PFSK-1 (cell line): ENCODE measurements around the gene PTPRN2.

Experiments
- FOXP2 ChIP-seq: optimal IDR thresholded peaks from 2 replicates; pipeline ENCODE3; 2011; ENCODE audit warnings: borderline replicate concordance, control low read depth, inconsistent platforms; ENCODE audit not compliant: insufficient read depth; ENCODE audit errors: extremely low read length, extremely low read depth
- POLR2AphosphoS5 ChIP-seq: IDR thresholded peaks from 2 replicates; pipeline ENCODE4 v1.6.1; 2012; ENCODE audit warnings: low read depth, mild to moderate bottlenecking, control low read depth, low read length, moderate library complexity
- SIN3A ChIP-seq: IDR thresholded peaks from 2 replicates; pipeline ENCODE4 v1.6.1; 2012; ENCODE audit warnings: mild to moderate bottlenecking, low read length, moderate library complexity, borderline replicate concordance; ENCODE audit not compliant: insufficient read depth
- TAF1 ChIP-seq: IDR thresholded peaks from 2 replicates; pipeline ENCODE4 v1.6.1; 2012; ENCODE audit warnings: low read length, control low read depth, borderline replicate concordance; ENCODE audit not compliant: insufficient read depth
- TF ChIP-seq, protein P1 (sequence below), 2 experiments: IDR thresholded peaks; 2 replicates each; pipeline versions ENCODE4 v1.6.1 to v1.8.0; 2011 to 2012; ENCODE audit warnings: low read depth in 2 of 2, low read length in 2 of 2, control low read depth in 1 of 2, inconsistent platforms in 1 of 2, mild to moderate bottlenecking in 1 of 2, moderate library complexity in 1 of 2; ENCODE audit not compliant: insufficient read depth in 1 of 2

The PTPRN2 gene

GRCh38 chr7:158487631-158488151, 99.9 kb downstream of the PTPRN2 start:
- TF ChIP-seq POLR2AphosphoS5 (no peak), SIN3A (no peak), FOXP2 (no peak), TAF1 (no peak)

GRCh38 chr7:158486919-158487318, 100.7 kb downstream of the PTPRN2 start:
- TF ChIP-seq, protein P1, sequence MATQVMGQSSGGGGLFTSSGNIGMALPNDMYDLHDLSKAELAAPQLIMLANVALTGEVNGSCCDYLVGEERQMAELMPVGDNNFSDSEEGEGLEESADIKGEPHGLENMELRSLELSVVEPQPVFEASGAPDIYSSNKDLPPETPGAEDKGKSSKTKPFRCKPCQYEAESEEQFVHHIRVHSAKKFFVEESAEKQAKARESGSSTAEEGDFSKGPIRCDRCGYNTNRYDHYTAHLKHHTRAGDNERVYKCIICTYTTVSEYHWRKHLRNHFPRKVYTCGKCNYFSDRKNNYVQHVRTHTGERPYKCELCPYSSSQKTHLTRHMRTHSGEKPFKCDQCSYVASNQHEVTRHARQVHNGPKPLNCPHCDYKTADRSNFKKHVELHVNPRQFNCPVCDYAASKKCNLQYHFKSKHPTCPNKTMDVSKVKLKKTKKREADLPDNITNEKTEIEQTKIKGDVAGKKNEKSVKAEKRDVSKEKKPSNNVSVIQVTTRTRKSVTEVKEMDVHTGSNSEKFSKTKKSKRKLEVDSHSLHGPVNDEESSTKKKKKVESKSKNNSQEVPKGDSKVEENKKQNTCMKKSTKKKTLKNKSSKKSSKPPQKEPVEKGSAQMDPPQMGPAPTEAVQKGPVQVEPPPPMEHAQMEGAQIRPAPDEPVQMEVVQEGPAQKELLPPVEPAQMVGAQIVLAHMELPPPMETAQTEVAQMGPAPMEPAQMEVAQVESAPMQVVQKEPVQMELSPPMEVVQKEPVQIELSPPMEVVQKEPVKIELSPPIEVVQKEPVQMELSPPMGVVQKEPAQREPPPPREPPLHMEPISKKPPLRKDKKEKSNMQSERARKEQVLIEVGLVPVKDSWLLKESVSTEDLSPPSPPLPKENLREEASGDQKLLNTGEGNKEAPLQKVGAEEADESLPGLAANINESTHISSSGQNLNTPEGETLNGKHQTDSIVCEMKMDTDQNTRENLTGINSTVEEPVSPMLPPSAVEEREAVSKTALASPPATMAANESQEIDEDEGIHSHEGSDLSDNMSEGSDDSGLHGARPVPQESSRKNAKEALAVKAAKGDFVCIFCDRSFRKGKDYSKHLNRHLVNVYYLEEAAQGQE (IDR thresholded peaks at IDR 0.05; ENCODE audit: insufficient read depth in 1 of 2, low read depth in 2 of 2, low read length in 2 of 2), result no peak

DNA sequence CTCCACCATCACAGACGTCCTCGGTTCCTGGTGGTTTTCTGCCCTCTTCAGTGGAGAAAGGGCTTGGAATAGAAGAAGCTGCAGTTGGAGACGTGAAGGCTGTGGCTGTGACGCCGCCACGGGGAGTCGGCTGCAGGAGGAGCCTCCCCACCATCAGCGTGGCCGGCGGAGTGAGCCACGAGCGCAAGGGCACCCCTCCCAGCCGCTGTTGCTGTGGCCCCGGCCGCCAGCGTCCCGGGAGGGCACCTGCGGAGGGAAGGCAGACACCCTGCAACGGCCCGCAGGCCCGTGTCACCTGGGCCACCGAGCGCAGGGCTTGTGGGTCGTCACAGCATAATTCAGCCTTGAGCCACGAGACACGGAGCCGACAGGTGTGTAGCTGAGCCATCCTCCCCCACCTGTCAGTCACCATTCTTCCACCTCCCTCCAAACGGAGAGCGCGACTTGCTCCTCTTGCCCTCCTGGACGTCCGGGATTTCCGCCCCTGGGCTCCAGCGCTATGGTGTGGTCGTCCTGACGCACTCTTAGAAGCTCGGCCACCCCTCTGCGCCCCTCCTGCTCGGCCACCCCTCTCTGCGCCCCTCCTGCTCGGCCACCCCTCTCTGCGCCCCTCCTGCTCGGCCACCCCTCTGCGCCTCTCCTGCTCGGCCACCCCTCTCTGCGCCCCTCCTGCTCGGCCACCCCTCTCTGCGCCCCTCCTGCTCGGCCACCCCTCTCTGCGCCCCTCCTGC, 102.7 kb downstream of the PTPRN2 start:
- TF ChIP-seq TAF1 (no peak), POLR2AphosphoS5 (no peak)
- TF ChIP-seq, protein P1 (IDR thresholded peaks at IDR 0.05; ENCODE audit: insufficient read depth in 1 of 2, low read depth in 2 of 2, low read length in 2 of 2), result no peak

DNA sequence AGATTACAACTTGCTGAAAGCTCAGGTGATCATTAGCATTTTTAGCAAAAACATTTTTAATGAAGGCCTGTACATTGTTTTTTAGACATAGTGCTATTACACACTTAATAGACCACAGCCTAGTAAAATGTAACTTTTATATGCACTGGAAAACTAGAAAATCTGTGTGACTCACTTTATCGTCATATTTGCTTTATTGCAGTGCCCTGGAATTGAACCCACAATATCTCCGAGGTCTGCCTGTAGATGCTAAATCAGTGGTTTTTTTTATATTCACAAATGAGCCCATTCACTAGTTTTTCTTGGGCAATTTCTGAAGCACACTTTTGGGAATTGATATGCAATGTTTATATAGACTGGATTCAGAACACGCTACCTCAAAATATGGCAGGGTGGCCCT, 105.1 kb downstream of the PTPRN2 start:
- no peak for TF ChIP-seq FOXP2
- TF ChIP-seq POLR2AphosphoS5, result no peak
- TF ChIP-seq TAF1, result no peak
- TF ChIP-seq, protein P1 (IDR thresholded peaks at IDR 0.05; ENCODE audit: insufficient read depth in 1 of 2, low read depth in 2 of 2, low read length in 2 of 2), result no peak
- TF ChIP-seq SIN3A, result no peak

- TF ChIP-seq FOXP2 (no peak), SIN3A (no peak), TAF1 (no peak), POLR2AphosphoS5 (no peak)
- TF ChIP-seq, protein P1 (IDR thresholded peaks at IDR 0.05; ENCODE audit: insufficient read depth in 1 of 2, low read depth in 2 of 2, low read length in 2 of 2), result no peak
Measured at GRCh38 chr7:158479664-158480025, 108.0 kb downstream of the PTPRN2 start.
